ENCODE data around the gene TRPC6.

DNA sequence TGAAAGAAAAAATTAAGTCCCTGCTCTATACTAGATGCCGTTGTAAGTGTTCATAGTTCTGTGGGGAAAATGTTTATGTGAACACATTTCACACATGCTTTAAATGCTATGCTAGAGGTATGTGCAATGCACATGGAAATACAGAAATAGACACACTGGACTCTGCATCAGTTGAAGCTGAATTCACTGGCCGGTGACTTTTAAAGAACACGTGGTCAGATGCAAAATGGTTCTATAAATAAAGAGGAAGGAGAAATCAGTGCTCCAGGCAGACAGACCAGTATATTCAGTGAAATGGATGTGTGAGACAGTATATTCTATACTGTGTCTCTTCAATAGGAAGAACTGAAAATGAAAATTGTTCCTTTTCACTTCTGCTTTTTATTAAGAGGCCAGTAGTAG, 29.9 kb downstream of the TRPC6 start:
- no peak for TF ChIP-seq CTCF (IDR thresholded peaks at IDR 0.05; ENCODE audit: insufficient read depth, low read length, poor library complexity, severe bottlenecking)
- no peak for TF ChIP-seq EZH2phosphoT487 (conservative IDR thresholded peaks at IDR 0.05; ENCODE audit: low read length)
